GM18907 (cell line): ENCODE data around the gene RRP9.

Experiments used
- ATAC-seq: cut with Tn5 transposase; IDR thresholded peaks from one replicate; pipeline ENCODE4 v1.9.1; 2021; ENCODE audit warnings: mild to moderate bottlenecking, moderate library complexity; ENCODE audit not compliant: unreplicated experiment

Gene RRP9

GRCh38 chr3:51955893-51956770, 14.4 kb upstream of the RRP9 start:
- ATAC-seq = peak; percentile 44

- ATAC-seq = no peak
Observed at GRCh38 chr3:51955175-51955892, 13.6 kb upstream of the RRP9 start, which contains the start of gene GPR62. TSS of gene GPR62 (plus strand) at chr3:51955381. CDS start at chr3:51955653, 272 bp downstream.

GRCh38 chr3:51954713-51955112, 13.0 kb upstream of the RRP9 start:
- no peak for ATAC-seq

GRCh38 chr3:51954105-51954504, 12.4 kb upstream of the RRP9 start:
- ATAC-seq = no peak

GRCh38 chr3:51953445-51953844, 11.7 kb upstream of the RRP9 start:
- ATAC-seq = no peak

- ATAC-seq = no peak
Observed at GRCh38 chr3:51950899-51951298, 9.2 kb upstream of the RRP9 start.

GRCh38 chr3:51949121-51949520, 7.4 kb upstream of the RRP9 start:
- ATAC-seq = no peak

GRCh38 chr3:51948016-51948580, 6.4 kb upstream of the RRP9 start:
- no peak for ATAC-seq

GRCh38 chr3:51947215-51947900, 5.7 kb upstream of the RRP9 start:
- no peak for ATAC-seq

- ATAC-seq = no peak
Observed at GRCh38 chr3:51946796-51947195, 5.1 kb upstream of the RRP9 start.

- no peak for ATAC-seq
Observed at GRCh38 chr3:51945926-51946705, 4.4 kb upstream of the RRP9 start.

GRCh38 chr3:51945031-51945840, 3.5 kb upstream of the RRP9 start:
- ATAC-seq = no peak

- no peak for ATAC-seq
Observed at GRCh38 chr3:51944451-51945021, 2.8 kb upstream of the RRP9 start.

- ATAC-seq = no peak
Observed at GRCh38 chr3:51943451-51944391, 2.0 kb upstream of the RRP9 start.

GRCh38 chr3:51942603-51943450, 1.1 kb upstream of the RRP9 start:
- ATAC-seq = peak; percentile 31

- ATAC-seq = no peak
Observed at GRCh38 chr3:51941463-51941797, 274 bp downstream of the RRP9 start.
